ENCODE measurements around the gene SLC35E1. TPM values are rescaled to one million over a fixed set of nuclear protein-coding genes. Genes with fewer than 3 reads are reported as not detected.

Gene SLC35E1
- total and polyA plus RNA-seq, 2 of the 13 experiments (the other 11 are each of a cell fraction or from before 2014, with no cell fraction given) = 21.2 to 46.5 TPM

- H3K79me2 ChIP-seq (ENCODE audit: insufficient read depth, low read length) = peaks cover 83% of the 10 kb centered on the region
- H3K9me3 ChIP-seq (ENCODE audit: low read length) = no peaks in the 10 kb centered on the region
- ChIA-PET POLR2A (no interaction called here), CTCF (ENCODE audit: low intra/inter-chr PET ratio, low total read pairs) (no interaction called here)
- no peak overlapping the region for H3K4me2 ChIP-seq (ENCODE audit: low read depth, low read length)
- DNase-seq (ENCODE audit: low spot score) (no peak), FAIRE-seq (no peak), ATAC-seq (no peak)
- no peak overlapping the region for H3K9ac ChIP-seq (ENCODE audit: insufficient read depth, low read depth, low read length)
- in situ Hi-C loops (cut with HindIII; ENCODE audit: extremely low pct_ligation_motif_present, low pct_unique_long_range_greater_than_20kb) = no loop called here
- peaks cover 25% of the 10 kb centered on the region; the same call in 1 of the 2 replicates for H4K20me1 ChIP-seq (ENCODE audit: insufficient read depth, low read length)
- no peak overlapping the region for H2AFZ ChIP-seq (ENCODE audit: low read length)
- H3K27me3 ChIP-seq (ENCODE audit: control insufficient read depth in 1 of 2, insufficient read depth in 2 of 2, low read length in 2 of 2) = no peaks in the 10 kb centered on the region
- intact Hi-C loops (cut with micrococcal nuclease; ENCODE audit: unreplicated experiment) = no loop called here
- peaks cover 0 to 1% of the 10 kb centered on the region in 2 experiments; a peak in 2 of 5 replicates for H3K36me3 ChIP-seq (replicated peaks in 1 of 2; ENCODE audit: control insufficient read depth in 1 of 2, insufficient read depth in 2 of 2, low read length in 2 of 2)
- no peak overlapping the region for H3K4me3 ChIP-seq (replicated peaks in 1 of 3; ENCODE audit: insufficient read depth in 1 of 3, low read depth in 2 of 3, low read length in 3 of 3)
- no peak overlapping the region for H3K27ac ChIP-seq (ENCODE audit: extremely low read length, insufficient read depth, low read length)
- 87% methylated on average over 3 of the region's 3 CpGs for WGBS (ENCODE audit: low lambda C conversion rate)
- H3K4me1 ChIP-seq (ENCODE audit: insufficient read depth, low read length) = peaks cover 29% of the 10 kb centered on the region
- BruUV-seq (replicated peaks) = no TSS peak
- TF ChIP-seq DDIT3 (CRISPR knock-in tag; IDR thresholded peaks at IDR 0.05) (no peak), ZNF878 (CRISPR knock-in tag; IDR thresholded peaks at IDR 0.05) (no peak), ZKSCAN5 (CRISPR knock-in tag; IDR thresholded peaks at IDR 0.05) (no peak), IKZF1 (IDR thresholded peaks at IDR 0.05) (no peak), GTF3A (CRISPR knock-in tag; conservative IDR thresholded peaks at IDR 0.05) (no peak), HBP1 (CRISPR knock-in tag; IDR thresholded peaks at IDR 0.05; ENCODE audit: low read depth) (no peak), CENPT (CRISPR knock-in tag; IDR thresholded peaks at IDR 0.05; ENCODE audit: low read depth) (no peak), ZNF75D (CRISPR knock-in tag; IDR thresholded peaks at IDR 0.05; ENCODE audit: borderline replicate concordance) (no peak), ELF1 (CRISPR knock-in tag; IDR thresholded peaks at IDR 0.05) (no peak), KIAA2018 (CRISPR knock-in tag; IDR thresholded peaks at IDR 0.05; ENCODE audit: borderline replicate concordance) (no peak)
- TF ChIP-seq, protein P1, sequence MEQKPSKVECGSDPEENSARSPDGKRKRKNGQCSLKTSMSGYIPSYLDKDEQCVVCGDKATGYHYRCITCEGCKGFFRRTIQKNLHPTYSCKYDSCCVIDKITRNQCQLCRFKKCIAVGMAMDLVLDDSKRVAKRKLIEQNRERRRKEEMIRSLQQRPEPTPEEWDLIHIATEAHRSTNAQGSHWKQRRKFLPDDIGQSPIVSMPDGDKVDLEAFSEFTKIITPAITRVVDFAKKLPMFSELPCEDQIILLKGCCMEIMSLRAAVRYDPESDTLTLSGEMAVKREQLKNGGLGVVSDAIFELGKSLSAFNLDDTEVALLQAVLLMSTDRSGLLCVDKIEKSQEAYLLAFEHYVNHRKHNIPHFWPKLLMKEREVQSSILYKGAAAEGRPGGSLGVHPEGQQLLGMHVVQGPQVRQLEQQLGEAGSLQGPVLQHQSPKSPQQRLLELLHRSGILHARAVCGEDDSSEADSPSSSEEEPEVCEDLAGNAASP (CRISPR knock-in tag; IDR thresholded peaks at IDR 0.05; ENCODE audit: borderline replicate concordance) = no peak
- TF ChIP-seq, protein P2, sequence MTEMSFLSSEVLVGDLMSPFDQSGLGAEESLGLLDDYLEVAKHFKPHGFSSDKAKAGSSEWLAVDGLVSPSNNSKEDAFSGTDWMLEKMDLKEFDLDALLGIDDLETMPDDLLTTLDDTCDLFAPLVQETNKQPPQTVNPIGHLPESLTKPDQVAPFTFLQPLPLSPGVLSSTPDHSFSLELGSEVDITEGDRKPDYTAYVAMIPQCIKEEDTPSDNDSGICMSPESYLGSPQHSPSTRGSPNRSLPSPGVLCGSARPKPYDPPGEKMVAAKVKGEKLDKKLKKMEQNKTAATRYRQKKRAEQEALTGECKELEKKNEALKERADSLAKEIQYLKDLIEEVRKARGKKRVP (CRISPR knock-in tag; IDR thresholded peaks at IDR 0.05) = no peak
Observed at GRCh38 chr19:16603090-16603489, 30.9 kb upstream of the SLC35E1 start.

Data from HepG2 (cell line).